Spleen (tissue), 7 donors: ENCODE measurements around the gene PIK3CB.

ENCODE experiments used
- CTCF ChIP-seq, 11 experiments: fragments of 200-600 bp in 7 of 11; fragments of 450-650 bp in 4 of 11; sonication (generic) in 4 of 11; IDR thresholded peaks in 8 of 11; conservative IDR thresholded peaks in 3 of 11; 1 replicate in 7 of 11; 2 replicates in 4 of 11; pipeline versions ENCODE4 v1.4.0 to v1.8.0; 2016 to 2021; ENCODE audit warnings: antibody characterized with exemption in 11 of 11, inconsistent platforms in 4 of 11, mild to moderate bottlenecking in 1 of 11
- POLR2A ChIP-seq, 3 donors: fragments of 450-650 bp; IDR thresholded peaks; one replicate each; pipeline ENCODE4 v1.5.1; 2017; ENCODE audit warnings: antibody characterized with exemption in 3 of 3, mild to moderate bottlenecking in 1 of 3
- POLR2AphosphoS5 ChIP-seq, 3 donors: sonication (generic); formaldehyde crosslinking; IDR thresholded peaks; one replicate each; pipeline ENCODE4 v1.5.1; 2017; ENCODE audit warnings: antibody characterized with exemption in 3 of 3
- donor health status: DM: no; HTN: no; CAD: no; lungs with moderate emphysema.
- donor health status: DM: no; HTN: no; CAD: no.
- donor health status: DM: no; HTN: no; CAD: no.

GRCh38 chr3:138673641-138674530 is 160.8 kb downstream of the PIK3CB start:
- TF ChIP-seq CTCF (IDR thresholded peaks at IDR 0.05 in 8 of 11, conservative IDR thresholded peaks at IDR 0.05 in 3 of 11) (no peak), POLR2A (IDR thresholded peaks at IDR 0.05) (no peak), POLR2AphosphoS5 (IDR thresholded peaks at IDR 0.05) (no peak)
